T follicular helper cell (primary cell): ENCODE results near the gene FTSJ1.
"Not testable (repeated sequence)": the region's sequence is repeated elsewhere in the genome, so short reads cannot be mapped to it uniquely, and the experiment has no call there.

Experiments
- DNase-seq: peaks from one replicate; pipeline ENCODE4 v3.0.0-alpha.2; 2020; ENCODE audit warnings: low read depth

The FTSJ1 gene

DNA sequence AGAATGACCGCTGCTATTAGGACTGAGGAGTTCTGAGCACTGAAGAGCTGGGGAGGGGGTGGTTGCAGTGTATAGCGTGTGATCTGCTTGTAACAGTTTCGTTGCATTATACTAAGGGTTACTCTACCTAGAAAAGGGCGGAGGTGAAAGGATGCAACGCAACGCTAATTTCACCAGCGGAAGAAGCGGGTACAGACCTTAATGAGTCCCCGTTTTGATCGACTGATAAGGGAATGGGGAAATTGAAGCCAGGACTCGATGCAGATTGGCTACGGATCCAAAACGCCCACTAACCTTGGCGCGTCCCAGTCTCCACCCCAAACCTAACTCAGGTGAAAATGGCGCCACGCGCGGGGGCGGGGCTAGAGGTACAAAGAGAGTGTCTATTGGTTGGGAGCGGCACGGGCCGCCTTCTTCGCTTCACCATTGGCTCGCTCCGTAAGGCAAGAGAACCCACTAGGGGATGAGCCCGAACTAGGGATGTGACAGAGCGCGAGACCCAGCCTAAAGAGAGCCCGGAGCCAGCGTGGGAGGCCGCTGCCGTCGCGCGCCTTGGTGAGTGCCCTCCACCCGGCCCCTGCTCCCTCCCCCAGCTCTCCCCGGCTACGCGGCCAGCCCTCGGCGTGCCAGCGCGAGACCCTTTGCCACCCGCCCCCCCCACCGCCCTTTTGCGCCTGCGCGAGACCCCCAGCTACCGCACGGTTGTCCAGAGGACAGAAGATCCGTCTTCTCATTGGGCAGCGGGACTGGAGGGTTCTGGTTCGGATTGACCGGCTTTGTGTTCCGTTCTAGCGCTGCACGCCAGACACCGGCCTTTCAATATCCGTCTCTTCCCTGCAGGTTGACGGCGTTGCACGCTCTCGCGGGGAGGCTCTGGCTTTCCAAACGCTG, 45.6 kb downstream of the FTSJ1 start, which contains the start of gene EBP:
TSS of gene EBP (plus strand) at position 456 of the 891 bp plus-strand sequence. CDS start 1,964 bp downstream, outside the sequence.
- DNase-seq, result peak; percentile 91

- DNase-seq, result no peak
Measured at GRCh38 chrX:48522291-48522690, 46.3 kb downstream of the FTSJ1 start.

DNA sequence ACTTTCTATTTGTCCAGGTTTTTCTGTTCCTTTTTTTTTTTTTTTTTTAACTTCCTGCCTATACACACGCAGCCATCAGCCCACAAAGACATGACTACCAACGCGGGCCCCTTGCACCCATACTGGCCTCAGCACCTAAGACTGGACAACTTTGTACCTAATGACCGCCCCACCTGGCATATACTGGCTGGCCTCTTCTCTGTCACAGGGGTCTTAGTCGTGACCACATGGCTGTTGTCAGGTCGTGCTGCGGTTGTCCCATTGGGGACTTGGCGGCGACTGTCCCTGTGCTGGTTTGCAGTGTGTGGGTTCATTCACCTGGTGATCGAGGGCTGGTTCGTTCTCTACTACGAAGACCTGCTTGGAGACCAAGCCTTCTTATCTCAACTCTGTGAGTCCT, 47.7 kb downstream of the FTSJ1 start:
- DNase-seq, result no peak

DNA sequence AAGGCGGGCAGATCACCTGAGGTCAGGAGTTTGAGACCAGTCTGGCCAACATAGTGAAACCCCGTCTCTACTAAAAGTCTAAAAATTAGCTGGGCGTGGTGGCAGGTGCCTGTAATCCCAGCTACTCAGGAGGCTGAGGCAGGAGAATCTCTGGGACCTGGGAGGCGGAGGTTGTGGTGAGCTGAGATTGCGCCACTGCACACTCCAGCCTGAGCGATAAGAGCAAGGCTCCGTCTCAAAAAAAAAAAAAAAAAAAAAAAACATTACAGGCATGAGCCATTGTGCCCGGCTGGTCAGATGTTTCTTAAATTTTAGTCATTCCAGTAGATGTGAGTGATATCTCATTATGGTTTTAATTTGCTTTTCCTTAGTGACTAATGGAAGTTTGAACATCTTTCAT, 49.9 kb downstream of the FTSJ1 start:
- not testable (repeated sequence) for DNase-seq

DNA sequence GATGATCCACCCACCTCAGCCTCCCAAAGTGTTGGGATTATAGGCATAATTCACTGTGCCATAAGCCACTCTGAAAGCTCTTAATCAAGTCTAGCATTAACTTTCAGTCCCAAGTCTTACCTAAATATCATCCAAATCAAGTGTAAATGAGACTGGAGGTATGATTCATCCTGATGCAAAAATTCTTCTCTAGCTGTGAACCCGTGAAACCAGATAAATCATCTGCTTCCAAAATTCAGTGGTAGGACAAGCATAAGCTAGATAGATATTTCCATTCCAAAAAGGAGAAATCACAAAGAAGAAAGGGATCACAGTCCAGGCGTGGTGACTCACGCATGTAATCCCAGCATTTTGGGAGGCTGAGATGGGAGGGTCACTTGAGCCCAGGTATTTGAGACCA, 54.7 kb downstream of the FTSJ1 start:
- no peak for DNase-seq

DNA sequence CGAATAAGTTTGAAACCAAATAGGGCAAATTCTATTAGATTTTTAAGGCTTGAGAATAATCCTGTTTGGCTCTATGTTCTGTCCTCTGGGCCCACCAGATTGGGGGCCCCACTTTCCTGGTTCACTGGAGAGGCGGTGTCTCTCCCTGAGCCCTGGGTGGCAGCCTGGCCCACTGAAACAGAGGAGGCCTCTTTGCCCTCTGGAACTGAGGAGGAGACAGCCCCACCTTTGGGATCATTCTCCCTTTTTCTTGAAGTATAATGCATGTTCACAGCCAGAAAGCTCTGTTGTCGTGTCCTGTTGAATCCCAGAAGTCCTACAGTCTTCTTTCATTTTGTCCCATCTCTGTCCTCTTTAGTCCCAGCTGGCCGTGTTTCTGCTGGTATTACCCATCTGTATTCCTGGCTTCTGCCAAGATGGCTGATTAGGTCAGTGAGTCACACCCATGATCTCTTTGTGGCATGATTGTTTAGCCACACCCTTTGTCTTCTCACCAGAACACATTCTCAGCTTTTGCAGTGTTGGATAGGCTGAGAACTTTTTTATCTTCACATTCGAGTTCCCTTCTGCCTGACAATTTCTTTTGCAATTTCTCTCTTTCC, 55.5 kb downstream of the FTSJ1 start:
- DNase-seq, result no peak

GRCh38 chrX:48532161-48532560, 56.2 kb downstream of the FTSJ1 start:
- no peak for DNase-seq

GRCh38 chrX:48533165-48533564, 57.2 kb downstream of the FTSJ1 start:
- DNase-seq, result no peak
